ENCODE results near the gene OCIAD2.

GRCh38 chr4:48913346-48913745 is 6.8 kb upstream of the OCIAD2 start:
- TF ChIP-seq POLR2A (IDR thresholded peaks at IDR 0.05; ENCODE audit: low read depth, low read length) (no peak), POLR2AphosphoS5 (IDR thresholded peaks at IDR 0.05; ENCODE audit: low read depth, low read length) (no peak), TAF1 (IDR thresholded peaks at IDR 0.05; ENCODE audit: low read depth, low read length) (no peak), POU2F2 (IDR thresholded peaks at IDR 0.05; ENCODE audit: low read depth, low read length) (no peak)

All from GM12891 (cell line).